ENCODE data around the gene LAIR1.

Gene LAIR1

GRCh38 chr19:54309811-54310210, 54.9 kb downstream of the LAIR1 start:
- DNase-seq (ENCODE audit: insufficient read length, low spot score), result no peak
- TF ChIP-seq POLR2A (IDR thresholded peaks at IDR 0.05; ENCODE audit: low read depth, low read length), result no peak
- no peak for FAIRE-seq

- no peak for TF ChIP-seq POLR2A (IDR thresholded peaks at IDR 0.05; ENCODE audit: low read depth, low read length)
- FAIRE-seq (no peak), DNase-seq (ENCODE audit: insufficient read length, low spot score) (no peak)
Measured at GRCh38 chr19:54307389-54308020, 57.2 kb downstream of the LAIR1 start.

DNA sequence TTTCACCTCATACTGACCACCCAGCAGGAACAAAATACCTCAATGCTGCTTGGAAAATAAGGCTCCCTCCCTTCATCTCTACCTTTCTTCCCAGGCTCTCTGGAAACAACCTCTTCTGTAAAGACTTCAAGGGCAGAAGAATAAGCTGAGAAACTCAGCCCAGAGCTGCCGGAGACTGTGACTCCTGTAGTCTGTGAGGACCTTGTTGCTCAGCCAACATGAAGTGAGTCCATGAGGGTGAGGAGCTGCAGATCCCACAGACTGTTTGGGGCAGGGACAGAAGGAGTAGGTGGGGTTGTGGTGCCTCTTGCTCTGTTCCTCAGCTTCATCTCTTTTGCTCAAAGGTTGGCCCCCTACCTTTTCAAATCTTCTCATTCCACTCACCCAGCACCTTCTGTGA, 59.6 kb downstream of the LAIR1 start:
- no peak for TF ChIP-seq POLR2A (IDR thresholded peaks at IDR 0.05; ENCODE audit: low read depth, low read length)
- DNase-seq (ENCODE audit: insufficient read length, low spot score) (no peak), FAIRE-seq (no peak)

DNA sequence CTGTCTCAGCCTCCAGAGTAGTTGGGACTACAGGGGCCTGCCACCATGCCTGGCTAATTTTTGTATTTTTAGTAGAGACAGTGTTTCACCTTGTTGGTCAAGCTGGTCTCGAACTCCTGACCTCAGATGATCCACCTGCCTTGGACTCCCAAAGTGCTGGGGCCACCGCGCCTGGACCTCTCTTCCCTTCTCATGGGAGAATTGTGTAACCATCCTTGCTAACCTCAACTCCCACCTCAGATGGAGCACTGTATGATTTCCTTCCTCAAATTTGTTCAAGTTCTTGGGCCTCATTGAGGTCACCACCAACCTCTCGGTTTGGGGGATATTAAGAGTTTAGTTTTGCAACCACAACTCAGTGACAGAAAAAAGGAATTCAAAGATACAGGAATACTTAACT, 62.5 kb downstream of the LAIR1 start:
- no peak for FAIRE-seq
- TF ChIP-seq POLR2A (IDR thresholded peaks at IDR 0.05; ENCODE audit: low read depth, low read length), result no peak
- DNase-seq (ENCODE audit: insufficient read length, low spot score), result no peak
